ENCODE measurements around the gene FAM72D. TPM values are rescaled to one million over a fixed set of nuclear protein-coding genes. Genes with fewer than 3 reads are reported as not detected.

FAM72D gene
- 1.00 and 2.0 TPM in 2 replicates for total RNA-seq

GRCh38 chr1:145095284-145096057 lies at the start of gene FAM72D, which contains the start of gene SRGAP2B:
Gene FAM72D (plus strand): TSS chr1:145095974. CDS start chr1:145096848, 874 bp downstream.
Gene SRGAP2B (minus strand): TSS chr1:145095328. CDS start chr1:145092901, 2,427 bp downstream.

Other genes with a start within 250 kb of the FAM72D start
- 31.4 and 40.8 TPM in 2 replicates for gene SRGAP2B, start 646 bp upstream of the FAM72D start, total RNA-seq
- not detected in 2 replicates for gene PPIAL4D, start 146.2 kb downstream of the FAM72D start, total RNA-seq

All from uterine smooth muscle cell (primary cell).